ENCODE data around the gene C6orf118. TPM values are rescaled to one million over a fixed set of nuclear protein-coding genes. Genes with fewer than 3 reads are reported as not detected.

C6orf118 gene
- total RNA-seq, 1 donor from 2014 or later, result not detected

- no peak overlapping the region for H3K4me3 Mint-ChIP-seq
- intact Hi-C loops (cut with micrococcal nuclease), result no loop called here
- H3K36me3 Mint-ChIP-seq (ENCODE audit: low read depth), result no peaks in the 10 kb centered on the region
- ChIA-PET CTCF (no interaction called here), POLR2A (no interaction called here)
- H3K27me3 Mint-ChIP-seq, result no peaks in the 10 kb centered on the region
- no peak overlapping the region for H3K27ac Mint-ChIP-seq
- ATAC-seq (ENCODE audit: low read depth), result no peak
- no peaks in the 10 kb centered on the region for H3K4me1 Mint-ChIP-seq
- no peak for TF ChIP-seq CTCF (IDR thresholded peaks at IDR 0.05)
- no peak for DNase-seq
- H3K9me3 Mint-ChIP-seq, result peaks cover 20% of the 10 kb centered on the region
Measured at GRCh38 chr6:165232731-165233488, 76.5 kb downstream of the C6orf118 start.

GRCh38 chr6:165231581-165232561, 77.5 kb downstream of the C6orf118 start:
- intact Hi-C loops (cut with micrococcal nuclease), result no loop called here
- Mint-ChIP-seq H3K4me3 (no peak overlapping the region), H3K27ac (no peak overlapping the region), H3K9me3 (peaks cover 15% of the 10 kb centered on the region), H3K27me3 (no peaks in the 10 kb centered on the region), H3K4me1 (no peaks in the 10 kb centered on the region), H3K36me3 (ENCODE audit: low read depth) (no peaks in the 10 kb centered on the region)
- ChIA-PET POLR2A (no interaction called here), CTCF (no interaction called here)
- no peak for ATAC-seq (ENCODE audit: low read depth)
- TF ChIP-seq CTCF (IDR thresholded peaks at IDR 0.05), result no peak
- no peak for DNase-seq

- DNase-seq (no peak), ATAC-seq (ENCODE audit: low read depth) (no peak)
- Mint-ChIP-seq H3K9me3 (peaks cover 13% of the 10 kb centered on the region), H3K27me3 (no peaks in the 10 kb centered on the region), H3K36me3 (ENCODE audit: low read depth) (no peaks in the 10 kb centered on the region), H3K4me1 (no peaks in the 10 kb centered on the region), H3K27ac (no peak overlapping the region), H3K4me3 (no peak overlapping the region)
- intact Hi-C loops (cut with micrococcal nuclease), result no loop called here
- ChIA-PET POLR2A (no interaction called here), CTCF (no interaction called here)
- no peak for TF ChIP-seq CTCF (IDR thresholded peaks at IDR 0.05)
Measured at GRCh38 chr6:165231177-165231576, 78.2 kb downstream of the C6orf118 start.
